Trophoblast cell (in vitro differentiated cells and primary cell): Measurements from ENCODE around the gene CACNB3.

ENCODE experiments used
- DNase-seq, 2 donors: peaks; one replicate each; pipeline ENCODE4 v3.0.0-alpha.2; 2016
- H2AFZ ChIP-seq: 2 replicates; pipeline ENCODE4 v1.6.1; 2013; ENCODE audit warnings: low read length, moderate library complexity, mild to moderate bottlenecking; ENCODE audit not compliant: insufficient read depth, poor library complexity
- H2AK5ac ChIP-seq: 2 replicates; pipeline ENCODE4 v1.6.1; 2013; ENCODE audit warnings: mild to moderate bottlenecking, low read length
- H2BK120ac ChIP-seq: 2 replicates; pipeline ENCODE4 v1.6.1; 2013; ENCODE audit warnings: low read length, mild to moderate bottlenecking, moderate library complexity; ENCODE audit not compliant: insufficient read depth, poor library complexity
- H2BK12ac ChIP-seq: 2 replicates; pipeline ENCODE4 v1.6.1; 2013; ENCODE audit warnings: mild to moderate bottlenecking, low read length, moderate library complexity
- H2BK5ac ChIP-seq: 2 replicates; pipeline ENCODE4 v1.6.1; 2013; ENCODE audit warnings: low read length, low read depth, moderate library complexity, mild to moderate bottlenecking; ENCODE audit not compliant: poor library complexity
- H3K14ac ChIP-seq: 2 replicates; pipeline ENCODE4 v1.6.1; 2013; ENCODE audit warnings: mild to moderate bottlenecking, low read length
- H3K18ac ChIP-seq: 2 replicates; pipeline ENCODE4 v1.6.1; 2013; ENCODE audit warnings: mild to moderate bottlenecking, low read length
- H3K23ac ChIP-seq: 2 replicates; pipeline ENCODE4 v1.6.1; 2013; ENCODE audit warnings: low read length
- H3K27ac ChIP-seq: 2 replicates; pipeline ENCODE4 v1.5.1; 2013; ENCODE audit warnings: low read depth, mild to moderate bottlenecking, inconsistent platforms, low read length, moderate library complexity
- H3K27me3 ChIP-seq: 2 replicates; pipeline ENCODE4 v1.6.1; 2013; ENCODE audit warnings: inconsistent platforms, mild to moderate bottlenecking, low read length, moderate library complexity; ENCODE audit not compliant: insufficient read depth
- H3K36me3 ChIP-seq, 2 experiments: 1 replicate in 1 of 2; 2 replicates in 1 of 2; pipeline ENCODE4 v1.6.1; 2013; ENCODE audit warnings: low read length in 2 of 2, mild to moderate bottlenecking in 2 of 2, moderate library complexity in 1 of 2; ENCODE audit not compliant: insufficient read depth in 2 of 2, control insufficient read depth in 1 of 2
- H3K4ac ChIP-seq: 2 replicates; pipeline ENCODE4 v1.6.1; 2013; ENCODE audit warnings: low read depth, mild to moderate bottlenecking, low read length, moderate library complexity
- H3K4me1 ChIP-seq, 2 experiments: 1 replicate in 1 of 2; 2 replicates in 1 of 2; pipeline ENCODE4 v1.6.1; 2013; ENCODE audit warnings: low read length in 2 of 2, mild to moderate bottlenecking in 2 of 2, moderate library complexity in 1 of 2; ENCODE audit not compliant: insufficient read depth in 2 of 2, control insufficient read depth in 1 of 2
- H3K4me2 ChIP-seq: 2 replicates; pipeline ENCODE4 v1.6.1; 2013; ENCODE audit warnings: inconsistent platforms, mild to moderate bottlenecking, low read length, moderate library complexity
- H3K4me3 ChIP-seq: 2 replicates; pipeline ENCODE4 v1.5.1; 2013; ENCODE audit warnings: mild to moderate bottlenecking, low read depth, low read length, inconsistent platforms
- H3K79me1 ChIP-seq: one replicate; pipeline ENCODE4 v1.6.1; 2013; ENCODE audit warnings: low read length
- H3K79me2 ChIP-seq: 2 replicates; pipeline ENCODE4 v1.6.1; 2013; ENCODE audit warnings: low read length, mild to moderate bottlenecking; ENCODE audit not compliant: control insufficient read depth, insufficient read depth, poor library complexity
- H3K9ac ChIP-seq: 2 replicates; pipeline ENCODE4 v1.6.1; 2013; ENCODE audit warnings: mild to moderate bottlenecking, low read length
- H3K9me3 ChIP-seq: 2 replicates; pipeline ENCODE4 v1.6.1; 2013; ENCODE audit warnings: low read depth, mild to moderate bottlenecking, control low read depth, inconsistent platforms, low read length; ENCODE audit not compliant: insufficient read depth
- H4K12ac ChIP-seq: 2 replicates; pipeline ENCODE4 v1.6.1; 2013; ENCODE audit warnings: low read depth, mild to moderate bottlenecking, low read length, moderate library complexity
- H4K8ac ChIP-seq: 2 replicates; pipeline ENCODE4 v1.6.1; 2013; ENCODE audit warnings: low read depth, mild to moderate bottlenecking, low read length, moderate library complexity
- H4K91ac ChIP-seq: one replicate; pipeline ENCODE4 v1.6.1; 2013; ENCODE audit warnings: low read depth, mild to moderate bottlenecking, low read length, moderate library complexity
- WGBS: extraction: QIAGEN DNeasy Blood & Tissue Kit; methylation state at CpG from one replicate; pipeline ENCODE4 v1.1.7; 2013; ENCODE audit warnings: missing lambda C conversion rate; ENCODE audit not compliant: insufficient read length, insufficient coverage; ENCODE audit errors: extremely low coverage; 5-methylcytosine and 5-hydroxymethylcytosine counted together

The CACNB3 gene

DNA sequence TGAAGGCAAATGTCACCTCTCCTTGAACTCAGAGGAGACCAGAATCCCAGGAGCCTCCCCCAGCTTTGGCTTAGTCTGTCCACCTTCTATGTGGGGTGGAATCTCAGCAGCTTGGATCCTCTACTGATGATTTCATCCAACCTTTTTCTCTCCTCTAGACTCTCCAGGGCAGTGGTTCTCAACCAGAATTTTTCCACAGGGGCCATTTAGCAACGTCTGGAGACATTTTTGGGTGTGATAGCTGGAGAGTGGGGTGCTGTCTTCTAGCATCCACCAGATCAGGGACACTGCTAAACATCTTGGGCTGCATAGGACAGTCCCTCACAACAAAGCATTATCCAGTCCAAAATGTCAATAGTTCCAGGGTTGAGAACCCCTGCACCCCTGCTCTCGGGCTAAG is 38.1 kb downstream of the CACNB3 start:
- Histone ChIP-seq H3K27ac (no peak overlapping the region), H2BK120ac (no peak overlapping the region), H3K4me1 (peaks cover 2 to 3% of the 10 kb centered on the region in 2 experiments), H3K27me3 (no peaks in the 10 kb centered on the region), H2BK5ac (no peak overlapping the region), H3K36me3 (peaks cover 2 to 6% of the 10 kb centered on the region in 2 experiments), H4K12ac (no peak overlapping the region), H3K4me3 (no peak overlapping the region), H2AK5ac (no peak overlapping the region), H3K79me1 (peaks cover 5% of the 10 kb centered on the region), H4K8ac (no peak overlapping the region), H3K18ac (no peak overlapping the region), H3K4me2 (no peak overlapping the region), H3K4ac (no peak overlapping the region), H3K23ac (no peak overlapping the region), H2BK12ac (no peak overlapping the region), H2AFZ (no peak overlapping the region), H4K91ac (no peak overlapping the region), H3K14ac (no peak overlapping the region), H3K9me3 (no peaks in the 10 kb centered on the region), H3K79me2 (peaks cover 4% of the 10 kb centered on the region), H3K9ac (no peak overlapping the region)
- WGBS, result no CpG with 5 or more reads among the region's 2 CpGs
- DNase-seq, result no peak

DNA sequence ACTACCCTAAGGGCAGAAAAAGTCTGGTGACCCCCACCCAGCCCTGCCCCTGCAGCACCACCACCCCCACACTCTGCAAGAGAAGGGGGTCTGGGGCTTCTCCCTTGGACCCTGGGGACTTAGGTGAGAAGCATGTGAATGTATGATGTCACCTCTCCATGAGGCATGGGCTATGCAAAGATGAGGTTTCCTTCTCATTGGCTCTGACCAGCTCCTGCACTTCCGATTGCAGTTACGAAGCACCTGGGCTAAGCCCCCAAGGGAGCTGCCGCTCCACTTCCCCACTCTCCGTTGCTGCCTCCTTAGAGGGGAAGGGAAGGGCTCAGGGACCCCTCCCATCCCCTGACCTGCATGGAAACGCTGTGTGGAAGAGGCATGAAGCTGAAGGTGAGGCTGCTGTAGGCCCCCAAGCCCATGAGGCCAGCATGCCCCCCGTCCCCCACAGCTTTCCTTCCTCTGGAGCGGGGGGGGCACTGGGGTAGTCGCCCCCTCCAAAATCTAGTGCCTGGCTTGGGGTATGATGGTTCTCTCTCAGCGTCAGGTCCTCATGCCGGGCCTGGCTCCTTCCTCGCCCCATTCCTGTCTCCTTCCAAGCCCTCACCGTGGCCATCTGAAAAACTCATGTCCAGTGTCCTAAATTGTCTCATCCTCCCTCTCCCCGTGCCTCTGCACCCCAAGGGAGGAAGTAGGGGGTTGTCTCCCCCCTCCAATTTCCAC is 39.1 kb downstream of the CACNB3 start:
- peaks cover 2 to 3% of the 10 kb centered on the region in 2 experiments for H3K4me1 ChIP-seq
- no peak for DNase-seq
- H3K27me3 ChIP-seq, result no peaks in the 10 kb centered on the region
- no peak overlapping the region for H3K14ac ChIP-seq
- no peak overlapping the region for H3K4me2 ChIP-seq
- H4K91ac ChIP-seq, result no peak overlapping the region
- no peak overlapping the region for H3K4ac ChIP-seq
- no peak overlapping the region for H2AK5ac ChIP-seq
- no peak overlapping the region for H3K23ac ChIP-seq
- no peak overlapping the region for H2BK12ac ChIP-seq
- H3K36me3 ChIP-seq, result peaks cover 2 to 6% of the 10 kb centered on the region in 2 experiments
- no peaks in the 10 kb centered on the region for H3K9me3 ChIP-seq
- no peak overlapping the region for H3K27ac ChIP-seq
- no CpG with 5 or more reads among the region's 13 CpGs for whole genome bisulfite sequencing
- H2BK120ac ChIP-seq, result no peak overlapping the region
- no peak overlapping the region for H3K9ac ChIP-seq
- no peaks in the 10 kb centered on the region for H3K79me2 ChIP-seq
- peaks cover 1% of the 10 kb centered on the region for H3K79me1 ChIP-seq
- no peak overlapping the region for H2BK5ac ChIP-seq
- H3K4me3 ChIP-seq, result no peak overlapping the region
- no peak overlapping the region for H4K12ac ChIP-seq
- no peak overlapping the region for H3K18ac ChIP-seq
- no peak overlapping the region for H4K8ac ChIP-seq
- H2AFZ ChIP-seq, result no peak overlapping the region

DNA sequence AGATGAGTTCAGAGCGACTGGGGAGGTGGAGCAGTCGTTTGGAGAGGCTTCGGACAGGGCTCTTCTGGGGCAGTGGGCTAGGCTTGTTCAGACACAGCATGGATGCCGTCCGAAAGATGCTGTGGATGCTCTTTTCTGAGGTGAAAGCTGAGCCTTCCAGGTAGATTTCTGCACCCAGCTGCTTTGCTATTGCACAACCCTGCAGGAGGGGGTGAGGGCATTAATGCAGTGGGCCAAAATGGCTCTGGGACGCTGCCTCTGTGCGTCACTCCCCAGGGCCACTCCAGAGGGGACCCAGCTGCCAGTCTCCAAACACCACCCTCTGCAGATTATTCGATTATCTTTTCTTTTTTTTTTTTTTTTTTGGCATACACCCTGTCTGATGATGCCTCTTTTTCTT is 39.7 kb downstream of the CACNB3 start:
- no peak overlapping the region for H2AK5ac ChIP-seq
- no peak overlapping the region for H2BK12ac ChIP-seq
- WGBS, result no CpG with 5 or more reads among the region's 8 CpGs
- no peak overlapping the region for H3K4me2 ChIP-seq
- no peaks in the 10 kb centered on the region for H3K4me1 ChIP-seq
- H3K79me2 ChIP-seq, result no peaks in the 10 kb centered on the region
- H4K12ac ChIP-seq, result no peak overlapping the region
- no peaks in the 10 kb centered on the region for H3K9me3 ChIP-seq
- H4K8ac ChIP-seq, result no peak overlapping the region
- H2BK5ac ChIP-seq, result no peak overlapping the region
- H3K27me3 ChIP-seq, result no peaks in the 10 kb centered on the region
- H3K4me3 ChIP-seq, result no peak overlapping the region
- H4K91ac ChIP-seq, result no peak overlapping the region
- H3K36me3 ChIP-seq, result peaks cover 2 to 6% of the 10 kb centered on the region in 2 experiments
- H3K9ac ChIP-seq, result no peak overlapping the region
- no peak overlapping the region for H2AFZ ChIP-seq
- no peak overlapping the region for H3K14ac ChIP-seq
- H3K23ac ChIP-seq, result no peak overlapping the region
- no peak overlapping the region for H3K18ac ChIP-seq
- no peak overlapping the region for H3K4ac ChIP-seq
- DNase-seq, result no peak
- H2BK120ac ChIP-seq, result no peak overlapping the region
- no peak overlapping the region for H3K27ac ChIP-seq
- H3K79me1 ChIP-seq, result no peaks in the 10 kb centered on the region

DNA sequence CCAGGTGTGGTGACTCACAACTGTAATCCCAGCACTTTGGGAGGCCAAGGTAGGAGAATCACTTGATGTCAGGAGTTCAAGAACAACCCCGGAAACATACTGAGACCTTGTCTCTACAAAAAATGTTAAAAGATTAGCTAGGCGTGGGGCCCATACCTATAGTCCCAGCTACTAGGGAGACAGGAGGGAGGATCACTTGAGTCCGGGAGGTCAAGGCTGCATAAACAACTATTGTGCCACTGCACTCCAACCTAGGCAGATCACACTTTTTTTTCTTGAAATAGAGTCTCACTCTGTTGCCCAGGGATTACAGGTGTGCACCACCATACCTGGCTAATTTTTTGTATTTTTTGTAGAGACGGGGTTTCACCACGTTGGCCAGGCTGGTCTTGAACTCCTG is 41.3 kb downstream of the CACNB3 start:
- Histone ChIP-seq H3K4me3 (no peak overlapping the region), H3K9me3 (no peaks in the 10 kb centered on the region), H3K23ac (no peak overlapping the region), H2BK5ac (no peak overlapping the region), H3K9ac (no peak overlapping the region), H2BK12ac (no peak overlapping the region), H4K12ac (no peak overlapping the region), H3K27me3 (no peaks in the 10 kb centered on the region), H4K8ac (no peak overlapping the region), H3K4me1 (peaks cover 0 to 4% of the 10 kb centered on the region in 2 experiments), H3K4ac (no peak overlapping the region), H3K36me3 (peaks cover 2 to 6% of the 10 kb centered on the region in 2 experiments), H3K79me1 (no peaks in the 10 kb centered on the region), H4K91ac (no peak overlapping the region), H2BK120ac (no peak overlapping the region), H2AK5ac (no peak overlapping the region), H2AFZ (no peak overlapping the region), H3K79me2 (no peaks in the 10 kb centered on the region), H3K4me2 (no peak overlapping the region), H3K27ac (no peak overlapping the region), H3K18ac (no peak overlapping the region), H3K14ac (no peak overlapping the region)
- no peak for DNase-seq
- WGBS, result no CpG with 5 or more reads among the region's 5 CpGs
